Common myeloid progenitor, CD34-positive (primary cell): ENCODE results near the gene ARMC2.

ENCODE experiments used
- CTCF ChIA-PET: fragments of 350-600 bp; sonication (Branson Sonifier 250); formaldehyde crosslinking; loops from one replicate; lab custom pipeline; 2021; ENCODE audit warnings: antibody characterized with exemption; lab: Charles Lee
- POLR2A ChIA-PET: fragments of 350-600 bp; sonication (Branson Sonifier 250); formaldehyde crosslinking; loops from one replicate; lab custom pipeline; 2021; ENCODE audit warnings: antibody characterized with exemption; lab: Charles Lee
- DNase-seq, 3 donors: peaks; one replicate each; pipeline versions ENCODE4 v3.0.0 to v3.0.0-alpha.2; 2013
- H3K27ac ChIP-seq, 2 experiments: 1 replicate in 1 of 2; 2 replicates in 1 of 2; pipeline ENCODE4 v1.7.0; 2013; ENCODE audit warnings: inconsistent platforms in 2 of 2, low read length in 2 of 2, mild to moderate bottlenecking in 2 of 2, low read depth in 1 of 2, moderate library complexity in 1 of 2; ENCODE audit not compliant: severe bottlenecking in 2 of 2, insufficient read depth in 1 of 2, poor library complexity in 1 of 2
- H3K27me3 ChIP-seq, 5 experiments: replicated peaks in 2 of 5; 1 replicate in 3 of 5; 2 replicates in 2 of 5; pipeline versions ENCODE4 v1.6.1 to v1.7.0; 2013; ENCODE audit warnings: low read length in 4 of 5, mild to moderate bottlenecking in 2 of 5, moderate library complexity in 2 of 5, inconsistent platforms in 1 of 5; ENCODE audit not compliant: insufficient read depth in 5 of 5, control insufficient read depth in 4 of 5
- H3K36me3 ChIP-seq, 4 experiments: 1 replicate in 2 of 4; 2 replicates in 2 of 4; pipeline versions ENCODE4 v1.6.1 to v1.7.0; 2013; ENCODE audit warnings: low read length in 3 of 4, control low read depth in 1 of 4, mild to moderate bottlenecking in 1 of 4; ENCODE audit not compliant: control insufficient read depth in 4 of 4, insufficient read depth in 4 of 4
- H3K4me1 ChIP-seq, 4 experiments: 1 replicate in 3 of 4; 2 replicates in 1 of 4; pipeline versions ENCODE4 v1.6.1 to v1.7.1; 2013; ENCODE audit warnings: low read length in 3 of 4, mild to moderate bottlenecking in 3 of 4, control low read depth in 1 of 4, inconsistent platforms in 1 of 4, moderate library complexity in 1 of 4; ENCODE audit not compliant: control insufficient read depth in 4 of 4, insufficient read depth in 4 of 4; ENCODE audit errors: control extremely low read depth in 1 of 4
- H3K4me3 ChIP-seq, 7 experiments: 1 replicate in 4 of 7; 2 replicates in 3 of 7; pipeline versions ENCODE4 v1.5.1 to v1.7.0; 2013; ENCODE audit warnings: mild to moderate bottlenecking in 7 of 7, low read length in 6 of 7, moderate library complexity in 6 of 7, inconsistent platforms in 2 of 7, low read depth in 2 of 7, control low read depth in 1 of 7; ENCODE audit not compliant: insufficient read depth in 4 of 7, control insufficient read depth in 1 of 7; ENCODE audit errors: extremely low read depth in 1 of 7
- H3K9me3 ChIP-seq, 5 experiments: 1 replicate in 4 of 5; 2 replicates in 1 of 5; pipeline versions ENCODE4 v1.6.1 to v1.7.1; 2013; ENCODE audit warnings: low read length in 4 of 5, mild to moderate bottlenecking in 2 of 5, inconsistent platforms in 1 of 5, low read depth in 1 of 5, moderate library complexity in 1 of 5; ENCODE audit not compliant: control insufficient read depth in 4 of 5, insufficient read depth in 2 of 5; ENCODE audit errors: control extremely low read depth in 1 of 5
- WGBS: methylation state at CpG from one replicate; pipeline ENCODE4 v1.1.5; 2013; ENCODE audit not compliant: insufficient coverage; 5-methylcytosine and 5-hydroxymethylcytosine counted together

The ARMC2 gene

GRCh38 chr6:108996208-108996607, 148.0 kb downstream of the ARMC2 start:
- ChIA-PET CTCF (interaction anchor here (1.1 to 1.4 kb wide), 2 partner anchors 8 to 9 kb away, joined by 3 read pairs; no protein-coding TSS in a partner anchor), POLR2A (interaction anchor here (1.0 kb wide), 1 partner anchor 11 kb away, joined by 5 read pairs; no protein-coding TSS in a partner anchor)
- WGBS, result 100% methylated on average over 1 of the region's 1 CpG

GRCh38 chr6:108998485-108998884, 150.3 kb downstream of the ARMC2 start:
- no peaks in the 10 kb centered on the region for H3K9me3 ChIP-seq
- H3K4me1 ChIP-seq, result peaks cover 0 to 2% (median 0%) of the 10 kb centered on the region in 4 experiments
- ChIA-PET POLR2A (no interaction called here), CTCF (interaction anchor here (0.9 to 1.1 kb wide), 2 partner anchors 10 to 105 kb away, joined by 3 read pairs; no protein-coding TSS in a partner anchor)
- H3K27me3 ChIP-seq, result no peaks in the 10 kb centered on the region
- H3K36me3 ChIP-seq, result peaks cover 21 to 57% (median 38%) of the 10 kb centered on the region in 4 experiments
- 100% methylated on average over 3 of the region's 3 CpGs for WGBS
- H3K4me3 ChIP-seq, result no peak overlapping the region
- no peak overlapping the region for H3K27ac ChIP-seq
- no peak for DNase-seq

More at GRCh38 chr6:108996208-108996607, 148.0 kb downstream of the ARMC2 start:
- Histone ChIP-seq H3K4me1 (no peaks in the 10 kb centered on the region), H3K27ac (no peak overlapping the region), H3K4me3 (no peak overlapping the region), H3K9me3 (no peaks in the 10 kb centered on the region), H3K36me3 (peaks cover 17 to 79% (median 42%) of the 10 kb centered on the region in 4 experiments), H3K27me3 (no peaks in the 10 kb centered on the region)
- DNase-seq, result no peak

DNA sequence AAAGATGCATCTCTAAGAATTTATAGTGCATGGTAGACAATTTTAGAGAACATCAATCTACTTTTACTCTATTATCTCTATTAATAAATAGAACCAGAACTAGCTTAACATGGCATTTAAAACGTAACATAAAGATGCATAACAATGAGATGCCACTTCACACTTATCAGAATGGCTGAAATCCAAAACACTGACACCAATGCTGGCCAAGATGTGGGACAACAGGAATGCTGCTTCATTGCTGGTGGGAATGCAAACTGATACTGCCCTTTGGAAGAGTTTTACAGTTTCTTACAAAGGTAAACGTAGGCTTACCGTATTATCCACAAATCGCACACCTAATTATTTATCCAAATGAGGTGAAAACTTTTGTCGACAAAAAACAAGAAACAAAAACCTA, 151.2 kb downstream of the ARMC2 start:
- ChIA-PET POLR2A (no interaction called here), CTCF (interaction anchor here (0.6 to 1.1 kb wide), 3 partner anchors 11 to 106 kb away, joined by 3 read pairs; no protein-coding TSS in a partner anchor)
- Histone ChIP-seq H3K9me3 (no peaks in the 10 kb centered on the region), H3K4me1 (peaks cover 0 to 2% (median 0%) of the 10 kb centered on the region in 4 experiments), H3K27me3 (no peaks in the 10 kb centered on the region), H3K36me3 (peaks cover 21 to 48% (median 35%) of the 10 kb centered on the region in 4 experiments), H3K27ac (no peak overlapping the region), H3K4me3 (no peak overlapping the region)
- no peak for DNase-seq
- WGBS, result 100% methylated on average over 1 of the region's 5 CpGs

- no CpG with 5 or more reads among the region's 2 CpGs for WGBS
- H3K36me3 ChIP-seq, result peaks cover 19 to 42% (median 34%) of the 10 kb centered on the region in 4 experiments
- H3K27ac ChIP-seq, result no peak overlapping the region
- no peaks in the 10 kb centered on the region for H3K27me3 ChIP-seq
- no peak overlapping the region for H3K4me3 ChIP-seq
- peaks cover 0 to 2% (median under 1%) of the 10 kb centered on the region in 4 experiments for H3K4me1 ChIP-seq
- POLR2A ChIA-PET, result no interaction called here
- no peak for DNase-seq
- no peaks in the 10 kb centered on the region for H3K9me3 ChIP-seq
- CTCF ChIA-PET, result no interaction called here
These were observed 152.1 kb downstream of the ARMC2 start for GRCh38 chr6:109000289-109000688.

DNA sequence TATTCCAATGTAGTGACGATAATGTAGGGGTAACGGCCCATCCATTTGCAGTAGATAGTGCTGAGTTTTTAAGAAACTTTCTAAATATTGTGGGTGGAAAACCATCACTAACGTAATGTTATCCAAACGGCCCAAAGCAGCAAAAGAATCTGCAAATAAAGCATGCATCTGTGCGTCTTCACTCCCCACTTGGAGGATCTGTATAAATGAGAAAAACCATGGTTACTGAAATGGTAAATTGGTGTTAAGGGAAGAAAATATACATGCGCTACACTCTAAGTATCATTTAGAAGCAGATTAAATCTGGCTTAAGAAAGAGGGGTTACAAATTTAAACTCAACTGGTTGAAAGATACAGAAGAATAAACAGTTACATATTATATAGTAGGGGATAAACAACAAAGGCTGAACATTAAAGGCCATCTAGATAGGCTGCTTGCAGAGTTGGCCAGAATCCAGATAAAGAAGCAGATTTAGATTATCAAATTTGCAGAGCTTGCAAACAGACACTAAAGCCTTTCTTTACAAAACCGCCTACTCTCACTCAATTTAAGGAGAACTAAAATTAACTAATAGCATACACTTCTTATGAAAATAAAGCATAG, 153.2 kb downstream of the ARMC2 start:
- Histone ChIP-seq H3K27ac (no peak overlapping the region), H3K36me3 (peaks cover 13 to 34% (median 29%) of the 10 kb centered on the region in 4 experiments), H3K27me3 (no peaks in the 10 kb centered on the region), H3K4me3 (no peak overlapping the region), H3K4me1 (peaks cover 0 to 3% (median under 1%) of the 10 kb centered on the region in 4 experiments), H3K9me3 (no peaks in the 10 kb centered on the region)
- DNase-seq, result no peak
- CTCF ChIA-PET, result interaction anchor here (0.8 kb wide), 1 partner anchor 29 kb away, joined by 3 read pairs; no protein-coding TSS in a partner anchor
- POLR2A ChIA-PET, result interaction anchor here (0.6 kb wide), 1 partner anchor 12 kb away, joined by 3 read pairs; no protein-coding TSS in a partner anchor
- 80% methylated on average over 1 of the region's 7 CpGs for WGBS

DNA sequence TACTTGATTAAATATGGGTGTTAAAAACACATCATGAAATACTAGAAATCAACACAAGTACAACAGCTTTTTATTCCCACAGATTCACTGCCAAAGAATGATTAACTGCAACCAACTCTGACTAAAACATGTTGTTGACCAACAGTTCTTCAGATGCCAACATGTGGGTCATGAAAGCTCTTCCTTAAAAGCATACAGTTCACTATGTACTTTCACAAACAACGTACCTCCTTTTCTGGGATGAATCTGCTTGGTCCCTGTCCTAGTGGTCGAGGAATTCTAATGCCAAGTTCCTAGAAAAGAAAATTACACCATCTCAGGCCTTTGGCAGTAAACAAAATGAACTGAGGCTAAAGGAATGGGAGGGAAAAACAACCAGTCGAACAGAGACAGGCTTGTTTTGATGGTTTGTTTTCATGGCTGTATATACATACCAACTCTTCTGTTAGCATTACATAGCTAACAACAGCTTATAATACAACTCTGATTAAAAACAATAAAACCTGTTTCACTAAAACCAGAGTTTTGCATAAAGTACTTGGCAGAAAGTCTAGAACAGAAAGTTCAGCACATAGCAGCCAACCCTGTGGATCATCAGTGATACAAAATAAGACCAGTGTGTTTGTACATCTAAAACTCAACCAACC, 154.0 kb downstream of the ARMC2 start:
- H3K9me3 ChIP-seq, result no peaks in the 10 kb centered on the region
- H3K4me1 ChIP-seq, result peaks cover 0 to 10% (median 3%) of the 10 kb centered on the region in 4 experiments
- 100% methylated on average over 1 of the region's 3 CpGs for WGBS
- no peaks in the 10 kb centered on the region for H3K27me3 ChIP-seq
- H3K36me3 ChIP-seq, result peaks cover 13 to 28% (median 26%) of the 10 kb centered on the region in 4 experiments
- ChIA-PET POLR2A (interaction anchor here (0.6 kb wide), 1 partner anchor 11 kb away, joined by 3 read pairs; no protein-coding TSS in a partner anchor), CTCF (interaction anchor here (0.8 to 1.3 kb wide), 2 partner anchors 29 to 31 kb away, joined by 3 read pairs; no protein-coding TSS in a partner anchor)
- H3K27ac ChIP-seq, result no peak overlapping the region
- no peak for DNase-seq
- H3K4me3 ChIP-seq, result no peak overlapping the region
